Brain microvascular endothelial cell (primary cell): ENCODE measurements around the gene CMC4.
A peak's percentile ranks its signal among the peaks of the same experiment; 100 is the strongest.

Source experiments
- DNase-seq: peaks from one replicate; pipeline ENCODE4 v3.0.0-alpha.2; 2020
- H3K27ac ChIP-seq: fragments of 250-450 bp; sonication (Bioruptor Pico); 2 replicates; pipeline ENCODE4 v1.5.1; 2020; ENCODE audit warnings: mild to moderate bottlenecking, moderate library complexity
- H3K27me3 ChIP-seq: fragments of 250-450 bp; sonication (Bioruptor Pico); replicated peaks from 2 replicates; pipeline ENCODE4 v1.5.1; 2020; ENCODE audit warnings: mild to moderate bottlenecking
- H3K36me3 ChIP-seq: fragments of 250-450 bp; sonication (Bioruptor Pico); replicated peaks from 2 replicates; pipeline ENCODE4 v1.5.1; 2020; ENCODE audit warnings: mild to moderate bottlenecking
- H3K4me3 ChIP-seq: 2 replicates; pipeline ENCODE4 v1.5.1; 2011; ENCODE audit warnings: low read depth, mild to moderate bottlenecking, control low read depth, low read length, moderate library complexity
- CTCF ChIP-seq: IDR thresholded peaks from 2 replicates; pipeline ENCODE4 v1.5.1; 2011; ENCODE audit warnings: low read depth, mild to moderate bottlenecking, moderate library complexity, low read length, control low read depth, inconsistent platforms; ENCODE audit errors: missing control alignments
- in situ Hi-C: cut with HindIII; loops from 2 replicates; pipeline ENCODE4 v1.10.0; 2017; ENCODE audit warnings: low sequenced_read_pairs, low pct_ligation_motif_present

CMC4 gene

GRCh38 chrX:155070975-155071693, at the start of gene CMC4, which contains the start of the genes BRCC3 and MTCP1:
Gene CMC4 (minus strand): TSS chrX:155071136. CDS start chrX:155064023, 7,113 bp downstream.
Gene BRCC3 (plus strand): TSS chrX:155071508. CDS start chrX:155071528, 20 bp downstream.
Gene MTCP1 (minus strand): TSS chrX:155071136. CDS start chrX:155066010, 5,126 bp downstream.
- Histone ChIP-seq H3K4me3 (peak within 1 kb of the TSS; percentile 75), H3K36me3 (no peaks in the 10 kb centered on the region), H3K27me3 (no peaks in the 10 kb centered on the region), H3K27ac (peak within 1 kb of the TSS; percentile 42)
- in situ Hi-C loops = no loop called here
- DNase-seq = peak; percentile 51
- TF ChIP-seq CTCF = no peak

GRCh38 chrX:155115174-155115819, 44.4 kb upstream of the CMC4 start:
- no peak for DNase-seq
- no peak overlapping the region for H3K4me3 ChIP-seq
- in situ Hi-C loops = no loop called here
- H3K27me3 ChIP-seq = no peaks in the 10 kb centered on the region
- no peak for TF ChIP-seq CTCF
- H3K36me3 ChIP-seq = no peaks in the 10 kb centered on the region
- no peak overlapping the region for H3K27ac ChIP-seq

GRCh38 chrX:155113097-155113496, 42.2 kb upstream of the CMC4 start:
- no peak for DNase-seq
- no peak for TF ChIP-seq CTCF
- Histone ChIP-seq H3K4me3 (no peak overlapping the region), H3K36me3 (no peaks in the 10 kb centered on the region), H3K27ac (no peak overlapping the region), H3K27me3 (no peaks in the 10 kb centered on the region)
- in situ Hi-C loops = no loop called here

GRCh38 chrX:155112171-155112570, 41.2 kb upstream of the CMC4 start:
- in situ Hi-C loops = no loop called here
- H3K36me3 ChIP-seq = no peaks in the 10 kb centered on the region
- no peak for DNase-seq

GRCh38 chrX:155108427-155108826, 37.5 kb upstream of the CMC4 start:
- no peak for TF ChIP-seq CTCF
- H3K27ac ChIP-seq = no peak overlapping the region
- H3K4me3 ChIP-seq = no peak overlapping the region
- H3K36me3 ChIP-seq = no peaks in the 10 kb centered on the region
- no peak for DNase-seq
- in situ Hi-C loops = no loop called here
- H3K27me3 ChIP-seq = no peaks in the 10 kb centered on the region

More at GRCh38 chrX:155112171-155112570, 41.2 kb upstream of the CMC4 start:
- Histone ChIP-seq H3K4me3 (no peak overlapping the region), H3K27ac (no peak overlapping the region), H3K27me3 (no peaks in the 10 kb centered on the region)
- TF ChIP-seq CTCF = no peak
